H1 (cell line): ENCODE measurements around the gene NPTXR. TPM values are rescaled to one million over a fixed set of nuclear protein-coding genes. Genes with fewer than 3 reads are reported as not detected.

Experiments used
- GTF2F1 ChIP-seq: IDR thresholded peaks from 2 replicates; pipeline ENCODE4 v1.6.1; 2012; ENCODE audit warnings: low read depth, low read length, improper control_type of control experiment, borderline replicate concordance
- polyA plus RNA-seq, 7 experiments: library from polyadenylated mRNA; depleted of rRNA in 3 of 7; stranded (reverse) in 5 of 7; unstranded in 2 of 7; fragments of >200 nt in 5 of 7; fragments of 200-250 nt in 2 of 7; gene quantifications; 1 replicate in 5 of 7; 2 replicates in 1 of 7; 4 replicates in 1 of 7; pipeline versions ENCODE4 v1.2.1 to v1.2.3, GENCODE V29; 2011 to 2013; ENCODE audit warnings: missing spikeins in 2 of 7, mixed read lengths in 2 of 7
- total RNA-seq: library from RNA; stranded (reverse); fragmentation: NEBNext Ultra II Directional; extraction: Animal tissue kit (Norgen Biotek cat#: 25700); gene quantifications from 2 replicates; pipeline ENCODE4 v1.2.1, GENCODE V29; 2021

The NPTXR gene
- total and polyA plus RNA-seq, 2 of the 8 experiments (the other 6 are each of a cell fraction or from before 2014, with no cell fraction given) = 3.7 to 6.4 TPM

- TF ChIP-seq GTF2F1 = no peak
Observed at GRCh38 chr22:38784856-38785255, 59.0 kb downstream of the NPTXR start (continued).
